GM12873 (cell line): ENCODE measurements around the gene FBXL16.

Source experiments
- CTCF ChIP-seq: IDR thresholded peaks from 2 replicates; pipeline ENCODE4 v1.5.1; 2012; ENCODE audit warnings: low read depth, mild to moderate bottlenecking, moderate library complexity, low read length, control low read depth; ENCODE audit not compliant: insufficient read depth; ENCODE audit errors: missing control alignments

FBXL16 gene

GRCh38 chr16:714558-715476 lies 9.2 kb upstream of the FBXL16 start, which contains the start of gene METRN:
Gene METRN, plus strand, starts transcription at chr16:715118. Its CDS starts 172 bp downstream, at chr16:715290.
- TF ChIP-seq CTCF, result no peak

GRCh38 chr16:714079-714478 lies 8.5 kb upstream of the FBXL16 start:
- TF ChIP-seq CTCF, result no peak

- peak; percentile 53 for TF ChIP-seq CTCF
Observed at GRCh38 chr16:712740-713250, 7.2 kb upstream of the FBXL16 start.

GRCh38 chr16:711548-712320 lies 6.1 kb upstream of the FBXL16 start:
- TF ChIP-seq CTCF, result peak; percentile 95

- TF ChIP-seq CTCF, result no peak
Observed at GRCh38 chr16:711084-711483, 5.5 kb upstream of the FBXL16 start.

- no peak for TF ChIP-seq CTCF
Observed at GRCh38 chr16:710500-711075, 5.0 kb upstream of the FBXL16 start.
